ENCODE data around the gene NEIL3. TPM values are rescaled to one million over a fixed set of nuclear protein-coding genes. Genes with fewer than 3 reads are reported as not detected.

The NEIL3 gene
- total RNA-seq, 1 donor: 6.3 TPM

DNA sequence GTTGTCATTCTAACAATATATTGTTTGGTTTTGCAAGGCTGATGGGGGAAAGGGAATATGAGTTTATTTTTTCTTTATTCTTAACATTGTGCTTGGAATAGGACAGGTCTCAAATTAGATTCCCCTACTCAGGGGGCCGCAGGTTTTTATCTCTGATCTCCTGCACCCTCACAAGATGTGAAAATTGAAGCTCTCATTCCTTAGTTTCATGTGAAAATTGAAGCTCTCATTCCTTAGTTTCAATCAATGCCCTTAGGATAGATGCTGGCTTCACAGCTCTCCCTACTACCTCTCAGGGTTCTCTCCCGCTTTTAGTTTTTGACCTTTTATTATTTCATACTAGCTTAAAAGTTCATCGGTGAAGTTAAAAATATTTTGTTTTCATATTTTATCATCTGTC lies 12.0 kb downstream of the NEIL3 start:
- Histone ChIP-seq H3K4me1 (ENCODE audit: insufficient read depth, low read length) (peaks cover under 1% of the 10 kb centered on the region), H3K4me3 (ENCODE audit: low read length) (no peak overlapping the region), H3K27me3 (ENCODE audit: insufficient read depth, low read length) (no peaks in the 10 kb centered on the region), H3K9me3 (ENCODE audit: low read depth, low read length) (no peaks in the 10 kb centered on the region)

DNA sequence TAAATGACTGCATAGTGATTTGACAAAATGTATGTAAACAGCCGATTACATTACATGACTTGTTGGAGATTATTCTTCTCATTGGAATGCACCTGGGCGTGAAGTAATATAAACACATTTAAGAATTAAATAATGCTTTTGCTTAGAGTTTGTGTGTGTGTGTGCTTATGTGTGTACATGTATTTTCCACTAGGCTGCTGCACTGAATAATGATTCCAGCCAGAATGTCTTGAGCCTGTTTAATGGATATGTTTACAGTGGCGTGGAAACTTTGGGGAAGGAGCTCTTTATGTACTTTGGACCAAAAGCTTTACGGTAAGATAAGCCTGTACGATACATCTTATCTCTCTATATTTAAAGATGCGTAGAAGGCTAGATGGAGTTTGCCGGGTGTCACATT lies 12.6 kb downstream of the NEIL3 start:
- H3K27me3 ChIP-seq (ENCODE audit: insufficient read depth, low read length): no peaks in the 10 kb centered on the region
- H3K4me3 ChIP-seq (ENCODE audit: low read length): no peak overlapping the region
- no peaks in the 10 kb centered on the region for H3K4me1 ChIP-seq (ENCODE audit: insufficient read depth, low read length)
- H3K9me3 ChIP-seq (ENCODE audit: low read depth, low read length): no peaks in the 10 kb centered on the region

DNA sequence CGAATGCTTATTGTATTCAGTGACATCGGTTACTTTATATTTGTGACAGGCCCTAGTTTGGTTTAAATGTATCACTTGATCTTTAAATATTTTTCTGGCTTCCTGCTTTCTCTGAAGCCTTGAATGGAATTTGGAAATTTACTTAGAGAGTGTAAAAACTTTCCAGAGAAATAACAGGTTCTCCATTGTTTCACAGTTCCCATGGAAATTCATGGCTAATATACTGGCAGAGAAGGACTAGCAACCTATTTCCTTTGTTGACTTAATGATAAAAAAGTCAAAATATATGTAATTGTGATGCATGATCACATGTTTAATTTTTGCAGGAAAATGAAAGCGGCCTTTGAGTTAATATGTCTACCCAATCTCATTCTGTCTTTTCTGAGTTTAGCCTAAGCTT lies 13.2 kb downstream of the NEIL3 start:
- Histone ChIP-seq H3K27me3 (ENCODE audit: insufficient read depth, low read length) (no peaks in the 10 kb centered on the region), H3K4me3 (ENCODE audit: low read length) (no peak overlapping the region), H3K9me3 (ENCODE audit: low read depth, low read length) (no peaks in the 10 kb centered on the region), H3K4me1 (ENCODE audit: insufficient read depth, low read length) (no peaks in the 10 kb centered on the region)

DNA sequence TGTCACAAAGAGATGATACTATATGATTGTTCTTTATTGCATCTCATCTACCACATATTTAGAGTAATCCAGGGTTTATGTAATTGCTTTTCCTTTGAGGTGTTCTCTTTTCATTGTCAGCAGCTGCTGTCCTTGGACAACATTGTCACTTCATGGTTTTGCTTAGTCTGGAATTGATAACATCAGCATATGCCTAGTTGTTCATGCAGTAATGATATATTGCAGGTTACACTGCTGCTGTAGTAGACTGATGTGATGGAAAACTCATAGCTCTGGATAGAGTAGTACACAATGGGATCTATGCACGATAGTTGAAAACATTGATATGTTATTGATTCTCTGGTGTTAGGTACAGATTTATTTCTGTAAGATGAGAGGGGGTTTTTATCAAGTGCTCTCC lies 13.7 kb downstream of the NEIL3 start:
- H3K27me3 ChIP-seq (ENCODE audit: insufficient read depth, low read length): no peaks in the 10 kb centered on the region
- no peaks in the 10 kb centered on the region for H3K9me3 ChIP-seq (ENCODE audit: low read depth, low read length)
- H3K4me1 ChIP-seq (ENCODE audit: insufficient read depth, low read length): no peaks in the 10 kb centered on the region
- H3K4me3 ChIP-seq (ENCODE audit: low read length): no peak overlapping the region

DNA sequence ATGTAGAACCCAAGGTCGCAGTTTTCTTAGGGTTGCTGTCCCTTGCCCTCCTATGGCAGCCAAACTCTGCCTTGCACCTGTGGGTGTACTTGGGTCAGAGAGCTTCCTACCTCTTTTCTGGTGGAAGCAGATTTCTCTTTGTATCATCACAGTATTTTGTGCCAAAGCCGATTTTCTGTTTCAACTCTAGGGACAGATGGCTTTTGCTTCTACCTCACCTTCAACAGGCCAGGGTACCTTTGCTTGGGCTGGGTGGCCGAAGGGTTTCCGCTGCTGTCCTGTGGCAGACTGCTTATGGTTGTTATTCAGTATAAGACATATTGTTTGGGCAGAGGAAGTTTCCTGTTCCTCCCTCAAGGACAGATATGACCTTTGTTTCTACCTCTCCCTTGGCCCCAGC lies 22.4 kb downstream of the NEIL3 start:
- no peaks in the 10 kb centered on the region for H3K4me1 ChIP-seq (ENCODE audit: insufficient read depth, low read length)
- H3K27me3 ChIP-seq (ENCODE audit: insufficient read depth, low read length): no peaks in the 10 kb centered on the region
- H3K9me3 ChIP-seq (ENCODE audit: low read depth, low read length): no peaks in the 10 kb centered on the region
- H3K4me3 ChIP-seq (ENCODE audit: low read length): no peak overlapping the region

DNA sequence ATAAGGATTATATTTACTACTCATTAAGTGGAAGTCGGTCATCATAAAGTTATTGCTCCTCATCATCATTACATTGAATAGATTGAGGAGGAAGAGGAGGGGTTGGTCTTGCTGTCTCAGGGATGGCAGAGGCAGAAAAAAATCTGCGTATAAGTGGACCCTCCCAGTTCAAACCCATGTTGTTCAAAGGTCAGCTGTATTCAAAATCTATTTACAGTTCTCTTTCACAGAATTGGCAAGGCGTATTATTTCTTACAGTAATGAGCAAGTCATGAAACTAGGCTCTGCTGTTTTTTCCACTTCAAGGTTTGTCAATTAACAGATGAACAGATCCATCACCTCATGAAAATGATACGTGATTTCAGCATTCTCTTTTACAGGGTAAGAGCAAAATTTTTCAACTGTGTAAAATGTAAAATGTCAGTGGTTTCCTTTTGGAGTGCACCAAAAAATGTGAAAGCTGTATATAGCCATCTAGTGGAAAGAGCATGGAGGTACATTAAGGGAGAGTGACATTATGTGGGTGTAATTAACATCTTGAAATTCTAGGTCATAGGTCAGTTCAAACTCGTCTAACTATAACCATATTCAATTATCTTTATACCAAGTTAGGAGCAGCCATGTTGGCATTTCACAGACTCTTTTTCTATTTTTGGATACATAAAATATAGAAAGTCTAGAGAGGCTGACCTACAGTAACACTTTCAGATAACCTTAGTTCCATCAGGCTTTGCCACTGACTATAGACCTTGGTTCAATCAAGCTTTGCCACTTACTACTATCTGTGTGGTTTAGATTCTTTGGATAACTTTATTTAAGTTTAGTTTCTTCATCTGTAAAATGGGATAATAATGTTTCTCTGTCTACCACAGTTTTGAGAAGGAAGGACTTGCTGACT lies 30.1 kb downstream of the NEIL3 start:
- Histone ChIP-seq H3K4me1 (ENCODE audit: insufficient read depth, low read length) (no peaks in the 10 kb centered on the region), H3K9me3 (ENCODE audit: low read depth, low read length) (no peaks in the 10 kb centered on the region), H3K4me3 (ENCODE audit: low read length) (no peak overlapping the region), H3K27me3 (ENCODE audit: insufficient read depth, low read length) (no peaks in the 10 kb centered on the region)

DNA sequence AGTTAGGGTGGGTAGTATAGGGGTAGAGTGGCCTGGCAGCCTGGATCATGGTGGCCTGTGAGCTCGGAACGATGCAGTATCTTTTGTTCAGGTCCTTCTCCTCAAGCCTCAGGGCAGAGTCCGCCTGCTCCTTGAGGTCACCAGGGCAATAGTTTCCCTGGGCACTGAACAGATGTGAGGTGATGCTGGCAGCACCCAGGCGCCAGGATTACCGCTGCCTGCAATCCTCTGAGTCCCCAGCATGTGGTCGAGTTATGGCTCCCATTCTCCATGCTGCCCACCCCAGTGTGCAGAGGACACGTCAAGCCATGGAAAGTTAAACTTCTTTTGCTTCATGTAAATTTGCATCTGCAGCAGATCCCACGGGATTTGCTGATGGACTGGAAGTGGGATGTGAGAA lies 38.7 kb downstream of the NEIL3 start:
- Histone ChIP-seq H3K4me3 (ENCODE audit: low read length) (no peak overlapping the region), H3K9me3 (ENCODE audit: low read depth, low read length) (no peaks in the 10 kb centered on the region), H3K27me3 (ENCODE audit: insufficient read depth, low read length) (no peaks in the 10 kb centered on the region), H3K4me1 (ENCODE audit: insufficient read depth, low read length) (no peaks in the 10 kb centered on the region)

DNA sequence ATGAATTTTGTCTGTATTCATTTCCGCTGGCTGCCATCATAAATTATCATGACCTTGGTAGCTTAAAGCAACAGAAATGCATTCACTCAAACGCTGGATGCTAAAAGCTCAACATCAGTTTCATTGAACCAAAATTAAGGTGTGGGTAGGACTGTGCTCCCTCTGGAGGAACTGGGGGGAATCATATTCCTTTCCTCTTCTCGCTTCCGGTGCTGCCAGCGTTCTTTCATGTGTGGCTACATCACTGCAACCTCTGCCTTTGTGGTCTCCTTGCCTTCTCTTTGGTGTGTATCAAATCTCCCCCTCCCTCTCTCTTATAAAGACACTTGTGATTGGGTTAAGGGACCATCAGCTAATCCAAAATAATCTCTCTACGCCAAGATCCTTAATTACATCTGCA lies 39.5 kb downstream of the NEIL3 start:
- Histone ChIP-seq H3K27me3 (ENCODE audit: insufficient read depth, low read length) (no peaks in the 10 kb centered on the region), H3K9me3 (ENCODE audit: low read depth, low read length) (no peaks in the 10 kb centered on the region), H3K4me1 (ENCODE audit: insufficient read depth, low read length) (no peaks in the 10 kb centered on the region), H3K4me3 (ENCODE audit: low read length) (no peak overlapping the region)

DNA sequence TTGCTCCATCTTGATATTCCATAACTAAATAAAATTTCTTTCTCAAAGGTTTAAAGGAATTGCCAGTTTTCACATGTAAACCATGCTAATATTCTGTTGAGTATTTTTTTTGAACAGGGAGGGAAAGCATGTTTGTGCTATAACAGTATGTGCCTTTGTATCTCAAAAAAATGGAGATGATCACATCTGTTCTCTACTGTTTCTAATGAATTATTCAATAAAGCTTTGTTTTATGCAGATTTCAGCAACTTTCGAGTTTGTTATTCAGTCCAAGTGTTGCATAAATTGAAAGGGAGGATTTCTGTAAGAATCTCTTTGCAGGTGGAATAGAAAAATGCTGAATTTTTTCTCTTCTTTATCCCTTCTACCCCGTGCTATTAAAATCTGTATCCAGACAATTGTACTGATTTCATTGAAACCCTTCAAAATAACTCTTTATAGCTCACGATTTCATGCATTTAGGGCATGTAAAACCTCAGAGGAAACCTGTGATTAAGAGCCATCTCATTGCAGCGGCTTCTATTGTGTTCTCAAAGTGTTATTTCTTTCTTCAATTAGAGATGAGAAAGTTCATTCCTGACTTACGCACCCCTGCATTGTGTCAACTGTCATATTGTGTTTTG lies 42.1 kb downstream of the NEIL3 start:
- Histone ChIP-seq H3K27me3 (ENCODE audit: insufficient read depth, low read length) (no peaks in the 10 kb centered on the region), H3K4me3 (ENCODE audit: low read length) (no peak overlapping the region), H3K4me1 (ENCODE audit: insufficient read depth, low read length) (no peaks in the 10 kb centered on the region), H3K9me3 (ENCODE audit: low read depth, low read length) (no peaks in the 10 kb centered on the region)

DNA sequence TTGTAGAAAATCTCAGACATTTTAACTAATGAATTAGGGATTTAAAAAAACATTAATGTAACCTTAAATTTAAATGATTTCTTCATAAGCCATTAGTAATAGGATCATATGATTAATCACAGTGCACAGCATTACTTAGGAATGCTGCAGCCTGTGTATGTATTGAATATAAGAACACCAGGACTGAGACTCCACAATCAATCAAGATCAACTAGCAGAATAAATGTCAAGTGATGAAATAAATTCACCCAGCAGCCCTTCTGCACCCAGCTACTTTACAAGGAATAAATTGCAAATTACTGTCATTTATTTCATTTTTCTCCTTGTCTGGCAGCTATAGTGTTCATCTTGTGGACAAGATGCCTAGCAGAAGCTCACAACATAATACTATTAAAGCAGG lies 46.5 kb downstream of the NEIL3 start:
- H3K4me3 ChIP-seq (ENCODE audit: low read length): no peak overlapping the region
- H3K4me1 ChIP-seq (ENCODE audit: insufficient read depth, low read length): no peaks in the 10 kb centered on the region
- no peaks in the 10 kb centered on the region for H3K9me3 ChIP-seq (ENCODE audit: low read depth, low read length)
- H3K27me3 ChIP-seq (ENCODE audit: insufficient read depth, low read length): no peaks in the 10 kb centered on the region

DNA sequence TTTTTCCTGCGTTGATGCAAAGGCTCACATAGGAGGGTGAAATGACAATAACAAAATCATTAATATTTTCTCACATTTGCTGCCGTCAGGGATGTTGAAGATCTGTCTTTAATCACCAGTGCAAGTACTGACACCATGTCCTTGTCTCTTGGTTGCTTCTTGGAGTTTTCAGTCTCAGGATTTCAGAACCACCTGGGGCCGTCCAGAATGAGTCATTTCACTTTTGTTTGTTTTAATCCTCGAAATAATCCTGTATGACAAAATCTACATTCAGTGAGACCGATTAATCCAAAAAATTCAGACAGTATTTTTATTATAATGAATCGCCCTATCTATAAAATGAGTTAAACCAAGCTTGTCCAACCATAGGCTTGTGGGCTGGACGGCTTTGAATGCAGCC lies 47.2 kb downstream of the NEIL3 start:
- Histone ChIP-seq H3K4me3 (ENCODE audit: low read length) (no peak overlapping the region), H3K4me1 (ENCODE audit: insufficient read depth, low read length) (no peaks in the 10 kb centered on the region), H3K27me3 (ENCODE audit: insufficient read depth, low read length) (no peaks in the 10 kb centered on the region), H3K9me3 (ENCODE audit: low read depth, low read length) (no peaks in the 10 kb centered on the region)

DNA sequence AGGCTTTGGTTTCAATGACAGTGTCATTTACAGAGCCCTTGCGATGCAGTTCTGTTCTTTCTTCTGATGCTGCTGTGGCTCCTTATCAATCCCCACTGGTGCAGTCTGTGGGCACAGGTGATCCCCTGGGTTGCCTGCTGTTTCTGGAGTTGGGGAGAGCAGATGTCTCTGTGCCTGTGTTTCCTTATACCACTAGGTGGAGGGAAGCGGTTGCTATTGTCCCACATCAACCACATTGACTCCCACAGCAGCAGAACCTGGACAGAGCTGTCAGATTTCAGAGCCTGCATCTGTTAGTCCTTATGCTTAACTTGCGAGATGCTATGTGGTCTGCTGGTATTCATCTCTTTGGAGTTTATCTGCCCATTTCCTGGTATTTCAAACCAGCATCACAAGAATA lies 57.7 kb downstream of the NEIL3 start:
- H3K4me3 ChIP-seq (ENCODE audit: low read length): no peak overlapping the region
- H3K9me3 ChIP-seq (ENCODE audit: low read depth, low read length): no peaks in the 10 kb centered on the region
- H3K27me3 ChIP-seq (ENCODE audit: insufficient read depth, low read length): no peaks in the 10 kb centered on the region
- H3K4me1 ChIP-seq (ENCODE audit: insufficient read depth, low read length): no peaks in the 10 kb centered on the region

DNA sequence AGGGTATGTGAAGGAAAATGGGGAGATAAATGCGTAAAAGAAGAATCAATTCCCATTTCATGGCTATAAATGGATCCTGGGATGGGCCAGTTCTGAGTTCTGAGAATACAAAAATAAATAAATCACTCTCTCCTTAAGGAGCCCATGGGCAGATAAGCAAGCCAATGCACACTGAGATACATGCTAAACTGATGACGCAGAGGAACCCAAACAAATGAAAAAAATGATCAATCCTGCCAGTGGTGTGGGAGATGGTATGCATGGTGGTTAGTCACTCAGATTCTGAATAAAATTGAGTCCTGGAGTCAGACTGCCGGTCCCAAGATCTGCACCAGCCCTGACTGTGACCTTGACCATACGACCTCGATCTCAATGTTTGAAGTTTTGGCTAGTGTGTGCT lies 59.7 kb downstream of the NEIL3 start:
- no peaks in the 10 kb centered on the region for H3K4me1 ChIP-seq (ENCODE audit: insufficient read depth, low read length)
- no peak overlapping the region for H3K4me3 ChIP-seq (ENCODE audit: low read length)
- H3K27me3 ChIP-seq (ENCODE audit: insufficient read depth, low read length): no peaks in the 10 kb centered on the region
- no peaks in the 10 kb centered on the region for H3K9me3 ChIP-seq (ENCODE audit: low read depth, low read length)

DNA sequence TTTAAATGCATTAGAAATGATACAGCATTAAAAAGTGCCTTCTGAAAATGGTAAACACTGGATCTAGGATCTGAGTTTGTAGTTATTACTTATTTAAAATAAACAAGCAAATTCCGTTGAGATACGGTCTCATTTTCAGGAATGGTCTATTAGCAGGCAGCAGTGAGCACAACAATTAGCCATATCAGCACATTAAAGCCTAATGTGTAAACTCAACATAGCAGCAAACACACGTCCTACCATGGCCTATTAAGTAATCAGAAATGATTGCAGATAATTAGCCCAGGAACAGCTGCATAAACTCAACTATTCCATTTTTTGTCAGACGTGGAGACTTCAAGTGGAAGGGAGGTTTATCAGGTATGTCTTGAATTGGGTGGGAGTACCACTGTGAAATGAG lies 61.8 kb downstream of the NEIL3 start:
- no peaks in the 10 kb centered on the region for H3K9me3 ChIP-seq (ENCODE audit: low read depth, low read length)
- H3K4me1 ChIP-seq (ENCODE audit: insufficient read depth, low read length): no peaks in the 10 kb centered on the region
- H3K27me3 ChIP-seq (ENCODE audit: insufficient read depth, low read length): no peaks in the 10 kb centered on the region
- no peak overlapping the region for H3K4me3 ChIP-seq (ENCODE audit: low read length)

DNA sequence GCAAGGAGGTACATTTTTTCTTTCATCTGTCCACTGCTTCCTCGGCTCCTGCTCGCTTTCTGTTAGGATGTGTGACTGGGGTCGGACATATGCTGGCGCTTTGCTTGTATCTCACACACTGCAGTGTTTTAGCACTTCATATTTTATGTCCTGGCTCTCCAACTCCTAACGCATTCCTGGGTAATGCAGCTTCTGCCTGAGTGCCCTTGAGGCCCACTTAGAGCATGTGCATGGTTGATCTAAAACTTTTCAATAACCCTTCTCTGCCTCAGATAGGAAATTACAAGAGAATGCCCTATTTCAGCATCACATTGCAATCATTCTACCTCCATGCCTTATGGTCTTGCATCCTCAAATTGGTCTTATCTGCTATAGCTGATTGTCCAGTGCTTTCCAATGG lies 65.3 kb downstream of the NEIL3 start:
- Histone ChIP-seq H3K4me1 (ENCODE audit: insufficient read depth, low read length) (no peaks in the 10 kb centered on the region), H3K27me3 (ENCODE audit: insufficient read depth, low read length) (no peaks in the 10 kb centered on the region), H3K4me3 (ENCODE audit: low read length) (no peak overlapping the region), H3K9me3 (ENCODE audit: low read depth, low read length) (no peaks in the 10 kb centered on the region)

DNA sequence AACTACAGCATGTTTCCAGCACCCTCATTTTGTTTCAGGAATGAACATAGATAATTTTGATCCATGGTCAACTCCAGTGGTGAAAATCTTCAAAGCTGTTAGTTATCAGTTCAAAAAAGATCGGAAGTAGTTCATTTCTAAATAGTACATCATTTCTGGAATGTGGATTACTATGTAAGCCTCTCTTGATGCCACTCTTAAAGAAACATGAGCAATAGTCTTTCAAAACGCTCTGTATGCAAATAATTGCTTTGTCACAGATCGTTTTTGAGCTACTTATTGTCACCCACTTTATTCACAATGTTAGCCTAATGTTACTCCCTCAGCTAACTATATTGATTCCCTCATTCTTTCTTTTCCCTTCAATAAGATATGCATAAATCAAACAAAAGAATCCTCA lies 65.7 kb downstream of the NEIL3 start:
- no peaks in the 10 kb centered on the region for H3K4me1 ChIP-seq (ENCODE audit: insufficient read depth, low read length)
- no peak overlapping the region for H3K4me3 ChIP-seq (ENCODE audit: low read length)
- H3K27me3 ChIP-seq (ENCODE audit: insufficient read depth, low read length): no peaks in the 10 kb centered on the region
- no peaks in the 10 kb centered on the region for H3K9me3 ChIP-seq (ENCODE audit: low read depth, low read length)

Data from mononuclear cell (primary cell).